SH-SY5Y (cell line): Measurements from ENCODE around the gene TSC22D1.

Experiments used
- GATA2 ChIP-seq: IDR thresholded peaks from 2 replicates; pipeline ENCODE4 v1.6.1; 2011; ENCODE audit warnings: mild to moderate bottlenecking, low read depth, low read length
- GATA3 ChIP-seq: IDR thresholded peaks from 2 replicates; pipeline ENCODE4 v1.6.1; 2011; ENCODE audit warnings: low read depth, mild to moderate bottlenecking, low read length, moderate library complexity

- TF ChIP-seq GATA2, result no peak
- TF ChIP-seq GATA3, result no peak
Observed at GRCh38 chr13:44438234-44438579, 137.9 kb downstream of the TSC22D1 start.
